GM19397 (cell line): ENCODE data around the gene EMILIN3.

ENCODE experiments used
- ATAC-seq: cut with Tn5 transposase; IDR thresholded peaks from one replicate; pipeline ENCODE4 v1.9.1; 2021; ENCODE audit warnings: mild to moderate bottlenecking, moderate library complexity; ENCODE audit not compliant: unreplicated experiment

The EMILIN3 gene

GRCh38 chr20:41349943-41350342 is 16.7 kb downstream of the EMILIN3 start:
- no peak for ATAC-seq

GRCh38 chr20:41349266-41349665 is 17.4 kb downstream of the EMILIN3 start:
- no peak for ATAC-seq

GRCh38 chr20:41348430-41349172 is 18.0 kb downstream of the EMILIN3 start:
- no peak for ATAC-seq

DNA sequence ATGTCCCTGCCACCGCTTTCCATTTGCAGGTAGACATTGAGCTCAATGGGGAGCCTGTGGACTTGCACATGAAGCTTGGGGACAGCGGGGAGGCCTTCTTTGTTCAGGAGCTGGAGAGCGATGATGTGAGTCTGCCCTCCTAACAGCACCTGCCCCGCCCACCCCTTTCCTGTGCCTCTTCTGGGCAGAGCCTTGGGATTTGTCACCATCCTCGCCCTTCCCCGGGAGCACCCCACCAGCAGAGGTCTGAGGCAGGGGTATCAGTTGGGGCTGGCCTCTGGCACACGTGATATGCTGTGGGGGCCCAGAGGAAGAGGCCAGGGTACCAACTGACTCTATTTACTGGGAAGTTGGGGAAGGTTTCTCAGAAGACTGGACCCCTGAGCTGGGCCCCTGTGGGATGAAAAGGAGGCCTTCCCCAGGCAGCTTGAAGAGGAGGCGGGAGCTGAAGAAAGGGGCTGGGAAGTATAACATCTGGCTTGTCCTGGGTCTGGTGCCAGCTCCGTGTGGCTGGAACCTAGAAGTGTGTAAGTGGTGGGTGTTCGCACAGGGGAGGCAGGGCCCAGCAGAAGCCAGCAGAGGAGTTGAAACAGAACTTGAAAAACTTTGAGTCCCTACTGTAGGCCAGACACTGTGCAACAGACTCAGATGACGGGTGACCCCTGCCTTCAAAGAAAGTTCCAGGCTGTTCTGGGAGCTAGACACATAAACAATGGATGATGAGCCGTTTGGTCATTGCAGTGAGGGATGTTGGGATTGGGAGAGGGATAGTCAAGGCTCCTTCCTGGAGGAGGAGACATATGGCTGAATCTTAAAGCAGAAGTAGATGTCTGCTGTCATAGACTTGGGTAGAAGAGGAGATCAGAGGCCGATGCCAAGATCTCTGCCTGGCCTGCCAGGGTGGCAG is 18.8 kb downstream of the EMILIN3 start:
- ATAC-seq, result no peak

DNA sequence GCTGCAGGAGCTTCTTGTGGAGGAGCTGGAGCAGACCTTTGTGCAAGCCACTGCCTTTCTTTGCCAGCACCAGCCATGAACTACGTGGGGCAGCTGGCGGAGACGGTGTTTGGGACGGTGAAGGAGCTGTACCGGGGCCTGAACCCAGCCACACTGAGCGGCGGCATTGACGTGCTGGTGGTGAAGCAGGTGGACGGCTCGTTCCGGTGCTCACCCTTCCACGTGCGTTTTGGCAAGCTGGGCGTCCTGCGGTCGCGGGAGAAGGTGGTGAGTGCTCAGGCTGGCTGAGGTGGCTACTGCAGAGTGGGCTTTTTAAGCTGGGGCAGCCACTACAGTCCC is 20.9 kb downstream of the EMILIN3 start:
- ATAC-seq, result no peak

- no peak for ATAC-seq
These were observed 21.5 kb downstream of the EMILIN3 start for GRCh38 chr20:41344938-41345728.

DNA sequence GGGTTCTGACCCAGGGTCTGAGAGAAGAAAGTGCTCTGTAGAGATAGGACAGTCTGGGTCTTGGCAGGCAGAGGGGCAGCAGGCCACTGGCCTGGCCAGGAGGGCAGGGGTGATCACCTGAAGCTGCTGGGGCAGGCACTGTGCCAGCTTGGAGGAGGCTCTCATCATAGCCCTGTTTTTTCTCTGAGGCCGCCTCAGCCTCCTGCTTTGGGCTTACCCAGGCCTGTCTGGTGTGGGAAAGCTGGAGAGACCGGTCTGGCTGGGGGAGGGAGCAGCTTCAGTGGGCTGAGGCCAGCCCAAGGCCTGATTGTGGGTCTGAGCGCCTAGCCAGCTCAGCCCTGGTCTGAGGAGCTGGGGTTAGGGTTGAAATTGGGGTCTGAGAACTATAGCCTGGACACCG is 22.1 kb downstream of the EMILIN3 start:
- ATAC-seq, result no peak

- no peak for ATAC-seq
These were observed 23.8 kb downstream of the EMILIN3 start for GRCh38 chr20:41342474-41343464.

GRCh38 chr20:41340327-41341055 is 26.1 kb downstream of the EMILIN3 start, which contains the start of gene LPIN3:
LPIN3 (plus strand) TSS chr20:41340821; CDS start chr20:41345804, 4,983 bp downstream.
- ATAC-seq, result no peak

GRCh38 chr20:41339957-41340326 is 26.7 kb downstream of the EMILIN3 start:
- ATAC-seq, result peak; percentile 73

DNA sequence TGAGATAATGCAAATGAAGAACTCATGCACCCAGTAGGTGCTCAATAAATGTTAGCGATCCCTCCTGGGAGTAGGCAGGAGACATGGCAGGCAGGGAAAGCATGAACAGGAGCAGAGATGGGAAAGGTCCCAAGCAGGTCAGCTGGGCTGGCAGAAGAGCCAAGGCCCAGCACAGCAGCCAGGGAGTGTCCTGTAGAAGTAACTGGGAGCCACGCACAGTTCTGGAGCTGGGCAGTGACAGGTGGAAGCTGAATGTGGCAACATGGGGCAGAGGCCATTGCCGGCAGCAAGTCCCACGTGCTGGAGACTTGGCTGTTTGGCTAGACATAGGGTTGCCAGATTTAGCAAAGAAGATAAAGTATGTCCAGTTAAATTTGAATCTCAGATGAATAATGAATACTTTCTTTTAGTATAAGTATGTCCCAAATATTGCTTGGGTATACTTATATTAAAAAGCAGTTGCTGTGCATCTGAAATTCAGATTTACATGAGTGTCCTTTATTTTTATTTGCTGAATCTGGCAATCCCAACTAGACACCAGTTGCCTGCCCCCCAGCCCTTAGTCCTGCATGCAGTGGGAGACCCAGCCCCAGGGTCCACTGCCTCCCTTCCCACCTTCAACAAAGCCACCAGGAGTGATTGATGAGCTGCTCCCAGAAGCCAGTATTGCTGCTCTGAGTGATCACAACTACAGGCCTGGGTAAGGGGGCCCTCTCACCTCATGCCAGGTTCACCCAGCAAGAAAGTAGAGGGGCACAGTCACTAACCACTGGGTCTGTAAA is 29.7 kb downstream of the EMILIN3 start:
- no peak for ATAC-seq

GRCh38 chr20:41335591-41335990 is 31.0 kb downstream of the EMILIN3 start:
- ATAC-seq, result no peak

- ATAC-seq, result no peak
These were observed 31.9 kb downstream of the EMILIN3 start for GRCh38 chr20:41334443-41335421.

DNA sequence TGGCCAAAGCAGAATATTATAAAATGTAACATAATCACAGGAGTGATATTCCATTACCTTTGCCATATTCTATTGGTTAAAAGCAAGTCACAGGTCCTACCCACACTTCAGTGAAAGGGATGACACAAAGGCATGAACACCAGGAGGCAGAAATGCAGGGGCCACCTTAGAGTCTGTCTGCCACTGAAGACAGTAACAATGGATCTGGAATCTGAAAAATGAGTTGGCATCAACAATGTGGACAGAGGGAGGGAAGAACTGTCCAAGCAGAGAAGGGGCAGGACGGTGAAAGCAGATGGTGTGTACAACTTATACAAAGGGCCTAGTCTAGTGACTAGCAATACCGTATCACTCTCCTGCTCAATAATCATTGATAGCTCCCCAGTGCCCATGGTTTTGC is 32.6 kb downstream of the EMILIN3 start:
- no peak for ATAC-seq

- no peak for ATAC-seq
These were observed 34.9 kb downstream of the EMILIN3 start for GRCh38 chr20:41331731-41332130.

- no peak for ATAC-seq
These were observed 35.7 kb downstream of the EMILIN3 start for GRCh38 chr20:41330941-41331340.

DNA sequence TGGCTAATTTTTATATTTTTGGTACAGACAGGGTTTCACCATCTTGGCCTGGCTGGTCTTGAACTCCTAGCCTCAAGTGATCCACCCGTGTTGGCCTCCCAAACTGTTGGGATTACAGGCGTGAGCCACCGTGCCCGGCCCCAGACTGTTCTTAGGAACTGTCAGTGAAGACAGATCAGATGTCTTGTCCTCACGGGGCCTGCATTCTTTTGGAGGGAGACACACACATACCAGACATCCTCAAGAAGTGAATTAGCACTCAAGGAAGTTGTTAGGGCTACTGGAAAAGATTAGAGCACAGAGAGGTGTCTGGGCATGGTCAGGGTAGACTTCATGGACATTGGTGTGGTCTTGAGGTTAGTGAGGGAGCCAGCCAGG is 36.3 kb downstream of the EMILIN3 start:
- no peak for ATAC-seq
